Measurements from ENCODE around the gene NUDT15.

NUDT15 gene

GRCh38 chr13:48028066-48028465, 9.5 kb upstream of the NUDT15 start:
- Histone ChIP-seq H3K9ac (no peak overlapping the region), H3K4me1 (ENCODE audit: low read depth, poor library complexity, severe bottlenecking) (no peaks in the 10 kb centered on the region), H3K27me3 (ENCODE audit: insufficient read depth, low read depth) (no peaks in the 10 kb centered on the region), H4K20me1 (ENCODE audit: insufficient read depth) (no peaks in the 10 kb centered on the region), H3K27ac (no peak overlapping the region), H3K4me3 (IDR thresholded peaks at IDR 0.05; ENCODE audit: insufficient read depth, low read depth, low read length) (no peak overlapping the region), H3K4me2 (no peak overlapping the region), H3K36me3 (ENCODE audit: insufficient read depth) (no peaks in the 10 kb centered on the region), H3K79me2 (ENCODE audit: insufficient read depth, low read depth) (no peaks in the 10 kb centered on the region), H2AFZ (ENCODE audit: low read depth) (no peak overlapping the region)
- no peak for TF ChIP-seq CTCF (conservative IDR thresholded peaks at IDR 0.05; ENCODE audit: low read depth, low read length)

GRCh38 chr13:48029859-48030258, 7.7 kb upstream of the NUDT15 start:
- H3K36me3 ChIP-seq (ENCODE audit: insufficient read depth) = no peaks in the 10 kb centered on the region
- H3K27ac ChIP-seq = no peak overlapping the region
- H4K20me1 ChIP-seq (ENCODE audit: insufficient read depth) = no peaks in the 10 kb centered on the region
- no peaks in the 10 kb centered on the region for H3K4me1 ChIP-seq (ENCODE audit: low read depth, poor library complexity, severe bottlenecking)
- TF ChIP-seq CTCF (conservative IDR thresholded peaks at IDR 0.05; ENCODE audit: low read depth, low read length) = no peak
- H3K79me2 ChIP-seq (ENCODE audit: insufficient read depth, low read depth) = no peaks in the 10 kb centered on the region
- H3K4me3 ChIP-seq (IDR thresholded peaks at IDR 0.05; ENCODE audit: insufficient read depth, low read depth, low read length) = no peak overlapping the region
- H3K4me2 ChIP-seq = no peak overlapping the region
- H3K9ac ChIP-seq = no peak overlapping the region
- H2AFZ ChIP-seq (ENCODE audit: low read depth) = no peak overlapping the region
- no peaks in the 10 kb centered on the region for H3K27me3 ChIP-seq (ENCODE audit: insufficient read depth, low read depth)

- Histone ChIP-seq H3K4me1 (ENCODE audit: low read depth, poor library complexity, severe bottlenecking) (peaks cover 4% of the 10 kb centered on the region), H2AFZ (ENCODE audit: low read depth) (no peak overlapping the region), H3K79me2 (ENCODE audit: insufficient read depth, low read depth) (no peaks in the 10 kb centered on the region), H3K36me3 (ENCODE audit: insufficient read depth) (no peaks in the 10 kb centered on the region), H3K4me2 (peak overlapping the region; percentile 58; the same call in 1 of the 2 replicates), H3K27ac (no peak overlapping the region), H3K4me3 (IDR thresholded peaks at IDR 0.05; ENCODE audit: insufficient read depth, low read depth, low read length) (no peak overlapping the region), H4K20me1 (ENCODE audit: insufficient read depth) (no peaks in the 10 kb centered on the region), H3K27me3 (ENCODE audit: insufficient read depth, low read depth) (no peaks in the 10 kb centered on the region), H3K9ac (no peak overlapping the region)
- TF ChIP-seq CTCF (conservative IDR thresholded peaks at IDR 0.05; ENCODE audit: low read depth, low read length) = no peak
These were observed 1.2 kb downstream of the NUDT15 start for GRCh38 chr13:48038761-48039160.

GRCh38 chr13:48040049-48040448, 2.5 kb downstream of the NUDT15 start:
- no peaks in the 10 kb centered on the region for H3K36me3 ChIP-seq (ENCODE audit: insufficient read depth)
- H4K20me1 ChIP-seq (ENCODE audit: insufficient read depth) = no peaks in the 10 kb centered on the region
- H3K79me2 ChIP-seq (ENCODE audit: insufficient read depth, low read depth) = no peaks in the 10 kb centered on the region
- H3K4me3 ChIP-seq (IDR thresholded peaks at IDR 0.05; ENCODE audit: insufficient read depth, low read depth, low read length) = no peak overlapping the region
- H3K4me2 ChIP-seq = no peak overlapping the region
- peaks cover 4% of the 10 kb centered on the region for H3K4me1 ChIP-seq (ENCODE audit: low read depth, poor library complexity, severe bottlenecking)
- H2AFZ ChIP-seq (ENCODE audit: low read depth) = no peak overlapping the region
- H3K27ac ChIP-seq = no peak overlapping the region
- TF ChIP-seq CTCF (conservative IDR thresholded peaks at IDR 0.05; ENCODE audit: low read depth, low read length) = no peak
- H3K27me3 ChIP-seq (ENCODE audit: insufficient read depth, low read depth) = no peaks in the 10 kb centered on the region
- no peak overlapping the region for H3K9ac ChIP-seq

Measured in KMS-11 (cell line).